Esophagus muscularis mucosa (tissue), 4 donors: ENCODE measurements around the gene GDA. TPM values are rescaled to one million over a fixed set of nuclear protein-coding genes. Genes with fewer than 3 reads are reported as not detected.

Experiments
- DNase-seq: peaks from one replicate; pipeline ENCODE4 v3.0.0-alpha.2; 2017; ENCODE audit errors: extremely low spot score
- H3K27ac ChIP-seq, 4 donors: fragments of 200-600 bp; sonication (generic); replicated peaks in 1 of 4; 1 replicate in 3 of 4; 2 replicates in 1 of 4; pipeline ENCODE4 v1.5.1; 2016 to 2019; ENCODE audit warnings: mild to moderate bottlenecking in 1 of 4
- H3K27me3 ChIP-seq, 4 donors: fragments of 200-600 bp; sonication (generic); one replicate each; pipeline versions ENCODE4 v1.5.1 to v1.6.0; 2016 to 2019
- H3K36me3 ChIP-seq, 4 donors: fragments of 200-600 bp; sonication (generic); one replicate each; pipeline ENCODE4 v1.5.1; 2016 to 2019
- H3K4me1 ChIP-seq, 4 donors: fragments of 200-600 bp; sonication (generic); one replicate each; pipeline ENCODE4 v1.5.1; 2016 to 2019
- H3K4me3 ChIP-seq, 4 donors: fragments of 200-600 bp; sonication (generic); 1 replicate in 2 of 4; 2 replicates in 2 of 4; pipeline ENCODE4 v1.5.1; 2016 to 2019; ENCODE audit warnings: mild to moderate bottlenecking in 4 of 4, moderate library complexity in 1 of 4
- H3K9me3 ChIP-seq, 4 donors: fragments of 200-600 bp; sonication (generic); 1 replicate in 3 of 4; 2 replicates in 1 of 4; pipeline ENCODE4 v1.5.1; 2016 to 2019
- CTCF ChIP-seq, 3 experiments: fragments of 200-600 bp in 2 of 3; fragments of 450-650 bp in 1 of 3; sonication (generic) in 2 of 3; IDR thresholded peaks; one replicate each; pipeline ENCODE4 v1.5.1; 2017 to 2019; ENCODE audit warnings: antibody characterized with exemption in 3 of 3, mild to moderate bottlenecking in 2 of 3, moderate library complexity in 1 of 3
- EP300 ChIP-seq: sonication (generic); formaldehyde crosslinking; IDR thresholded peaks from one replicate; pipeline ENCODE4 v1.6.1; 2017; ENCODE audit warnings: antibody characterized with exemption
- POLR2A ChIP-seq: fragments of 450-650 bp; IDR thresholded peaks from one replicate; pipeline ENCODE4 v1.6.1; 2017; ENCODE audit warnings: antibody characterized with exemption, moderate library complexity, mild to moderate bottlenecking, low read depth
- POLR2AphosphoS5 ChIP-seq, 2 donors: sonication (generic); formaldehyde crosslinking; IDR thresholded peaks; one replicate each; pipeline ENCODE4 v1.6.1; 2017; ENCODE audit warnings: antibody characterized with exemption in 2 of 2
- WGBS: methylation state at CpG from one replicate; pipeline ENCODE4 v1.1.5; 2018; 5-methylcytosine and 5-hydroxymethylcytosine counted together
- intact Hi-C: fragments of 100-400 bp; cut with DNase I; formaldehyde crosslinking; loops from one replicate; pipeline ENCODE4 v1.15.1; 2023
- total RNA-seq, 4 donors: library from RNA; depleted of rRNA; stranded (reverse); fragments of >200 nt; gene quantifications; one replicate each; pipeline versions ENCODE4 v1.1.0 to v1.2.1, GENCODE V29; 2016

The GDA gene
- total RNA-seq, 4 donors from 2014 or later: not detected

DNA sequence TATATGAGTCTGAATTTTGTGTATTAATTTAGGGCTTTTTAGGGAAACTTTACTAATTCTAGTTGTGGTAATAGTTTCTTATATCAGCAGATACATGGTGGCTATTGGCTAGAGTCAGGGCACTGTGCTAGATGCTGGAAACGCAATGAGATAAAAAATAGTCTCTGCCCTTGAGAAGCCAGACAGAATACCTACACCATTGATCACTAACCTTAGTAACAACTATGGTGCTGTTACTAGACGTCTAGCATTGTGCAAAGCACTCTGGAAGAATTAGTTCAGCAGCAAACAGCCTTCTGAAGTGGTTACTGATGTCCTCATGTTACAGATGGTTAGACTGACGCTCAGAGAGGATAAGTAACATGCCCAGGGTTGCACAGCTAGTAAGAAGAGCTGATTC, 61.8 kb downstream of the GDA start:
- no peak for TF ChIP-seq POLR2A
- TF ChIP-seq CTCF (IDR thresholded peaks at IDR 0.05): no peak
- no peak for TF ChIP-seq POLR2AphosphoS5 (IDR thresholded peaks at IDR 0.05)
- TF ChIP-seq EP300: no peak
- Histone ChIP-seq H3K9me3 (no peaks in the 10 kb centered on the region), H3K4me1 (no peaks in the 10 kb centered on the region), H3K36me3 (no peaks in the 10 kb centered on the region), H3K27ac (no peak overlapping the region), H3K4me3 (no peak overlapping the region), H3K27me3 (peaks cover 0 to 4% (median 0%) of the 10 kb centered on the region in 4 donors)
- DNase-seq: no peak
- intact Hi-C loops: no loop called here
- 71% methylated on average over 3 of the region's 3 CpGs for WGBS

DNA sequence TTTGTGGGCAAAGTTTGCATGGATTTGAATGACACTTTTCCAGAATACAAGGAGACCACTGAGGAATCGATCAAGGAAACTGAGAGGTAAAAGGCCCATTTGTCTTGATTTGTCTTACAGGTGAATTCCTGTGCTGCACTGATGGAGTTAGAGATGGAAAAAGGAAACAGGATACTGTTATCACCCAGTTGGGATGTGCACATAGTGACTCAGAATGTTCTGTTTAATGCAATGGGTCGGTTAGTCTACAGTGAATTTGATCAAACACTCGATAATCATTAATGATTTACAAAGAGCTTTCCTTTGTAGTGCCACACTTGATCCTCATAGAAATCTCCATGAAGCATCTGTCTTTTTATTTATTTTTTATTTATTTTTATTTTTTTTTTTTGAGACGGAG, 64.7 kb downstream of the GDA start:
- no peaks in the 10 kb centered on the region for H3K4me1 ChIP-seq
- 83% methylated on average over 4 of the region's 4 CpGs for WGBS
- H3K36me3 ChIP-seq: no peaks in the 10 kb centered on the region
- intact Hi-C loops: no loop called here
- H3K27ac ChIP-seq: no peak overlapping the region
- H3K4me3 ChIP-seq: no peak overlapping the region
- no peaks in the 10 kb centered on the region for H3K9me3 ChIP-seq
- TF ChIP-seq CTCF (IDR thresholded peaks at IDR 0.05) (no peak), POLR2A (no peak), EP300 (no peak), POLR2AphosphoS5 (IDR thresholded peaks at IDR 0.05) (no peak)
- DNase-seq: no peak
- peaks cover 0 to 4% (median 0%) of the 10 kb centered on the region in 4 donors for H3K27me3 ChIP-seq

- WGBS: 75% methylated on average over 3 of the region's 3 CpGs
- no peaks in the 10 kb centered on the region for H3K36me3 ChIP-seq
- H3K4me3 ChIP-seq: no peak overlapping the region
- H3K9me3 ChIP-seq: no peaks in the 10 kb centered on the region
- DNase-seq: no peak
- no peak for TF ChIP-seq POLR2A
- no peak for TF ChIP-seq POLR2AphosphoS5 (IDR thresholded peaks at IDR 0.05)
- TF ChIP-seq CTCF (IDR thresholded peaks at IDR 0.05): no peak
- TF ChIP-seq EP300: no peak
- H3K27me3 ChIP-seq: peaks cover 0 to 5% (median 0%) of the 10 kb centered on the region in 4 donors
- no peaks in the 10 kb centered on the region for H3K4me1 ChIP-seq
- intact Hi-C loops: no loop called here
- no peak overlapping the region for H3K27ac ChIP-seq
Measured at GRCh38 chr9:72217306-72217842, 68.1 kb downstream of the GDA start.

- peaks cover 0 to 5% (median 0%) of the 10 kb centered on the region in 4 donors for H3K27me3 ChIP-seq
- H3K9me3 ChIP-seq: no peaks in the 10 kb centered on the region
- H3K4me1 ChIP-seq: no peaks in the 10 kb centered on the region
- TF ChIP-seq POLR2A (no peak), EP300 (no peak), CTCF (IDR thresholded peaks at IDR 0.05) (no peak), POLR2AphosphoS5 (IDR thresholded peaks at IDR 0.05) (no peak)
- 80% methylated on average over 1 of the region's 1 CpG for WGBS
- no peak for DNase-seq
- no peak overlapping the region for H3K27ac ChIP-seq
- H3K36me3 ChIP-seq: no peaks in the 10 kb centered on the region
- H3K4me3 ChIP-seq: no peak overlapping the region
- intact Hi-C loops: no loop called here
Measured at GRCh38 chr9:72220589-72220988, 71.3 kb downstream of the GDA start.
